ENCODE measurements around the gene PRTFDC1. TPM values are rescaled to one million over a fixed set of nuclear protein-coding genes. Genes with fewer than 3 reads are reported as not detected.

Gene PRTFDC1
- total RNA-seq, 1 experiment from 2014 or later = 15.8 TPM

DNA sequence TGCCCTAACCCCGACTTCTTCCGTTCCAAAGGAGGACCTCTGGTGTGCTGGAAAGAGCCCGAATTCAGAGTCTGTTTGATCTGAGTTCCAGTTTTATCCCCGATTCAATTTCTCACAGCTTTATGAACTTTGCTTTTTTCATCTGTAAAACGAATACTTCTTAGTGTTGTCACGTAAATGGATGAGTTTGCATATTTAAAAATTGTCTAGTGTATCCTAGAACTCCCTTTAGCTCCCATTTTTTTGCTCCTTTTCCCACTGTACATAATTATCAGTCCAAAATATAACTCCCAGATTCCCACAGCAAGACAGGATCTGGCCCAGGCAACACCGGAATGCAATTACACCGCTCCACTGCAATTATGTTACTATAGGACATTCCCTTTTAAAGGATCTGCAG is 148.0 kb downstream of the PRTFDC1 start:
- no TSS peak for BruUV-seq (replicated peaks)
- no peak for DNase-seq
- CTCF ChIA-PET = no interaction called here
- Histone ChIP-seq H3K9me3 (ENCODE audit: insufficient read depth, low read depth) (no peaks in the 10 kb centered on the region), H3K4me2 (no peak overlapping the region), H3K79me2 (ENCODE audit: low read depth) (no peaks in the 10 kb centered on the region), H3K4me3 (no peak overlapping the region), H3K36me3 (ENCODE audit: low read depth) (no peaks in the 10 kb centered on the region), H3K27ac (no peak overlapping the region), H3K9me2 (ENCODE audit: insufficient read depth) (no peaks in the 10 kb centered on the region), H3F3A (ENCODE audit: insufficient read depth, low read depth) (no peaks in the 10 kb centered on the region), H4K20me1 (ENCODE audit: insufficient read depth) (no peaks in the 10 kb centered on the region), H2AFZ (no peak overlapping the region), H3K27me3 (ENCODE audit: insufficient read depth, low read depth) (no peaks in the 10 kb centered on the region), H3K4me1 (replicated peaks; ENCODE audit: insufficient read depth) (no peaks in the 10 kb centered on the region)
- TF ChIP-seq, protein P1, sequence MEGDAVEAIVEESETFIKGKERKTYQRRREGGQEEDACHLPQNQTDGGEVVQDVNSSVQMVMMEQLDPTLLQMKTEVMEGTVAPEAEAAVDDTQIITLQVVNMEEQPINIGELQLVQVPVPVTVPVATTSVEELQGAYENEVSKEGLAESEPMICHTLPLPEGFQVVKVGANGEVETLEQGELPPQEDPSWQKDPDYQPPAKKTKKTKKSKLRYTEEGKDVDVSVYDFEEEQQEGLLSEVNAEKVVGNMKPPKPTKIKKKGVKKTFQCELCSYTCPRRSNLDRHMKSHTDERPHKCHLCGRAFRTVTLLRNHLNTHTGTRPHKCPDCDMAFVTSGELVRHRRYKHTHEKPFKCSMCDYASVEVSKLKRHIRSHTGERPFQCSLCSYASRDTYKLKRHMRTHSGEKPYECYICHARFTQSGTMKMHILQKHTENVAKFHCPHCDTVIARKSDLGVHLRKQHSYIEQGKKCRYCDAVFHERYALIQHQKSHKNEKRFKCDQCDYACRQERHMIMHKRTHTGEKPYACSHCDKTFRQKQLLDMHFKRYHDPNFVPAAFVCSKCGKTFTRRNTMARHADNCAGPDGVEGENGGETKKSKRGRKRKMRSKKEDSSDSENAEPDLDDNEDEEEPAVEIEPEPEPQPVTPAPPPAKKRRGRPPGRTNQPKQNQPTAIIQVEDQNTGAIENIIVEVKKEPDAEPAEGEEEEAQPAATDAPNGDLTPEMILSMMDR (conservative IDR thresholded peaks at IDR 0.05) = no peak
- no peak for TF ChIP-seq EZH2 (IDR thresholded peaks at IDR 0.05; ENCODE audit: low read depth)
- POLR2A ChIA-PET (ENCODE audit: unreplicated experiment) = no interaction called here
- intact Hi-C loops (cut with micrococcal nuclease; ENCODE audit: unreplicated experiment) = no loop called here

DNA sequence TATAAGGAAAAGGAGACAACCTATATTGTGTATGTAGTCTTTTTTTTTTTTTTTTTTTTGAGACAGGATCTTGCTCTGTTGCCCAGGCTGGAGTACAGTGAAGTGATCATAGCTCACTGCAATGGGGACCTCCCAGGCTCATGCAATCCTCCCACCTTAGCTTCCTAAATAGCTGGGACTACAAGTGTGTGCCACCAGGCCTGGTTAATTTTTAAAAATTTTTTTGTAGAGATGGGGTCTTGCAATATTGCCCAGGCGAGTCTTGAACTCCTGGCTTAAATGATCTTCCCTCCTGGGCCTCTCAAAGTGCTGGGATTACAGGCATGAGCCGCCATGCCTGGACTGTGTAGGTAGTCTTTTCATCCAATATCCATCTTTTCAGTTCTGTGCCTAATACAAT is 150.0 kb downstream of the PRTFDC1 start:
- TF ChIP-seq, protein P1 (conservative IDR thresholded peaks at IDR 0.05) = no peak
- no peak for TF ChIP-seq EZH2 (IDR thresholded peaks at IDR 0.05; ENCODE audit: low read depth)
- Histone ChIP-seq H3K4me2 (no peak overlapping the region), H3K36me3 (ENCODE audit: low read depth) (no peaks in the 10 kb centered on the region), H3F3A (ENCODE audit: insufficient read depth, low read depth) (no peaks in the 10 kb centered on the region), H3K4me1 (replicated peaks; ENCODE audit: insufficient read depth) (no peaks in the 10 kb centered on the region), H2AFZ (no peak overlapping the region), H3K79me2 (ENCODE audit: low read depth) (no peaks in the 10 kb centered on the region), H3K9me2 (ENCODE audit: insufficient read depth) (no peaks in the 10 kb centered on the region), H3K4me3 (no peak overlapping the region), H3K27me3 (ENCODE audit: insufficient read depth, low read depth) (no peaks in the 10 kb centered on the region), H3K27ac (no peak overlapping the region), H4K20me1 (ENCODE audit: insufficient read depth) (no peaks in the 10 kb centered on the region), H3K9me3 (ENCODE audit: insufficient read depth, low read depth) (no peaks in the 10 kb centered on the region)
- DNase-seq = no peak
- no TSS peak for BruUV-seq (replicated peaks)
- ChIA-PET CTCF (interaction anchor here (0.6 kb wide), 1 partner anchor 12 kb away, joined by 7 read pairs; no protein-coding TSS in a partner anchor), POLR2A (ENCODE audit: unreplicated experiment) (no interaction called here)
- intact Hi-C loops (cut with micrococcal nuclease; ENCODE audit: unreplicated experiment) = no loop called here

DNA sequence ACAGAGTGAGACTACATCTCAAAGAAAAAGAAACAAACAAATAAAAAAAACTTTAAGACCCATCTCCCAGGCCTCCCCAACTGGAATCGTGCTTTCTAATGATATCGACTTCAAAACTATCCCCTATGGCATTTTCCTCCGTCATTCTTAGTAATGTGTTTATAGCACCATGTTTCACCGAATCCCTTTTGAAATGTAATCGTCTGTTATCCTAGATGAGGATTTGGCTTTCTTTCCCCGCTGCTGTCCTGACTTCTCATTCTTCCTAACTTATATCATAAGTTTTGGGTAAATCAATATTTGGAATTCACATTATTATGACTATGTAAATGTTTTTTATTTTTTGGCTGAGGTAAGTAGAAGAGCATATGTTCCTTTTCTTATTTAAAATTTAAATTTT is 151.5 kb downstream of the PRTFDC1 start:
- ChIA-PET CTCF (no interaction called here), POLR2A (ENCODE audit: unreplicated experiment) (no interaction called here)
- H3K27ac ChIP-seq = no peak overlapping the region
- intact Hi-C loops (cut with micrococcal nuclease; ENCODE audit: unreplicated experiment) = no loop called here
- DNase-seq = no peak
- H3F3A ChIP-seq (ENCODE audit: insufficient read depth, low read depth) = no peaks in the 10 kb centered on the region
- no peak overlapping the region for H3K4me3 ChIP-seq
- no peaks in the 10 kb centered on the region for H3K27me3 ChIP-seq (ENCODE audit: insufficient read depth, low read depth)
- H3K4me1 ChIP-seq (replicated peaks; ENCODE audit: insufficient read depth) = no peaks in the 10 kb centered on the region
- no peak overlapping the region for H2AFZ ChIP-seq
- H4K20me1 ChIP-seq (ENCODE audit: insufficient read depth) = no peaks in the 10 kb centered on the region
- TF ChIP-seq EZH2 (IDR thresholded peaks at IDR 0.05; ENCODE audit: low read depth) = no peak
- TF ChIP-seq, protein P1 (conservative IDR thresholded peaks at IDR 0.05) = no peak
- H3K36me3 ChIP-seq (ENCODE audit: low read depth) = no peaks in the 10 kb centered on the region
- H3K4me2 ChIP-seq = no peak overlapping the region
- H3K9me3 ChIP-seq (ENCODE audit: insufficient read depth, low read depth) = no peaks in the 10 kb centered on the region
- BruUV-seq (replicated peaks) = no TSS peak
- H3K9me2 ChIP-seq (ENCODE audit: insufficient read depth) = no peaks in the 10 kb centered on the region
- H3K79me2 ChIP-seq (ENCODE audit: low read depth) = no peaks in the 10 kb centered on the region

Other genes with a start within 250 kb of the PRTFDC1 start
- 93.1 and 115 TPM in 2 replicates for gene ARHGAP21, start 228.7 kb downstream of the PRTFDC1 start, total RNA-seq (2021)
- 0.50 and 1.0 TPM in 2 replicates for gene ENKUR, start 63.6 kb upstream of the PRTFDC1 start, total RNA-seq (2021)
- 5.6 and 6.8 TPM in 2 replicates for gene THNSL1, start 64.0 kb upstream of the PRTFDC1 start, total RNA-seq (2021)
- 9.0 and 12.2 TPM in 2 replicates for gene GPR158, start 222.4 kb upstream of the PRTFDC1 start, total RNA-seq (2021)